HG02642 (cell line): ENCODE results near the gene VTA1.
"Not testable (repeated sequence)": the region's sequence is repeated elsewhere in the genome, so short reads cannot be mapped to it uniquely, and the experiment has no call there.

Experiments used
- ATAC-seq: cut with Tn5 transposase; IDR thresholded peaks from one replicate; pipeline ENCODE4 v1.9.1; 2021; ENCODE audit warnings: mild to moderate bottlenecking; ENCODE audit not compliant: unreplicated experiment, poor library complexity

The VTA1 gene

DNA sequence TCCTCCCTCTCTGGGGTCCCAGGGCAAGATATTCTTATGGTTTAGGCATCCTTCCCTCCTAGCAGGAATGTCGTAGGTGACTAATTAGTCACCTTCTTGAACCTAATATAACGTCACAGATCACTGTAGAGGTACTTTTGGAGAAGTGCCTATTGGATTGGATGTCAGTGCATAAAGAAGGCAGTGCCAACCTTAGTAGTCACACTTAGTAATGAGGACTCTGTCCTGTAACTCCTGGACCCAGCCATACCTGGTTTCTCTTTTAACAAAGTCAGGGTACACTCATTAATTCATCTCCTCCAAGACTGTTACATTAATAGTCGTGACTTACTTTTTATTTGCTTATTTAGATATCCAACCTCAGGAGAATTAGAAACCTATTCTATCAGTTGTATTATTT lies 20.0 kb downstream of the VTA1 start:
- ATAC-seq = no peak

DNA sequence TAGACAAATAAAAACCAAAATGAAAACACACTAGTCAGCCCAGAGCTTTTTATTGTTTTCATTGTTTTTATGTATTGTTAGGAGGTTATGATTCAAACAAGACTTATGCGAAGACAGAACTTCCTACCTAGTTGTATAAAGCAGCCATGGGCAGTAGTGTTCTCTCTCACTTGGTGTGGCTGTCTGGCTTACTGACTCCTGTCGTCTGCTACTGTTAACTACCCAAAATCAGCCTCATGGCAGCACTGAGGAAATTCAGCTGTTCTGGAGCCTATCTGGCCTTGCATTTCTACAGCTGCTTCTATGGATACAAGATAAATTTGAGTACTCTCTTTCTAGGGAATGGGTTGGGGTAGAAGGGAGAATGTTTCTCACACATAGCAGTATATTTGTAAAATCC lies 20.4 kb downstream of the VTA1 start:
- ATAC-seq = no peak

DNA sequence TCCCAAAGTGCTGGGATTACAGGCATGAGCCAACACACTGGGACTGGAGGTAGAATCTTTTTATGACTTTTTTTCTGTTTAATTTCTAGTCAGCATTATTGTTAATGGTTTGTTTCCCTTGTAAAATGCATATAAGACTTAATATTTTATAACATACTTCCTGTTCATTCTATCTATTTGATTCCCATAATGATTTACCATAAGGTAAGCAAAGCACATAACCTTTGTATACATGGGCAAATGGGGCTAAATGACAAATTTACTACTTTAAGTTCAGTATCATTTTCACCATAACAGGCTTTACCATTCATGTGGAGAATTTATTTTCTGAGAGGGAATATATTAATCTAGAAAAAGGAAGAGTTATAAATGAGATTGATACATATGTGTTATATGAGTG lies 24.3 kb downstream of the VTA1 start:
- ATAC-seq = no peak

DNA sequence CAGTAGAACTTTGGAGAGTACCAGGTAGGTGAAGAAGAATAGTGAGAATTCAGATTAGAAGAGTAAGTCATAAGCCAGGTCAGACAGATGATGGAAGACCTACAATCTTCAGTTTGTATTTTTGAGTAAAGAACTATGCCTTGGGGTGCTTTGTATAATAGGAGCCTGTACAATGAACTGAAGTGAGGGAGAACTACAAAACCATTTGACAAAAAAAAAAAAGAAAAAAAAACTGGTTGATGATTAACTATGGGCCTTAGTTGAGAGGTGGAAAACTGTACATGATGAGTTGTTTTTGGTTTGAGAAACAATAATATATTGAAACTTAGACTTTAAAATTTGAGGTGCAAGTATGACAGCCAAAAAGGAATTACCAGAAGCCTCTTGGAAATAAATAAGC lies 25.7 kb downstream of the VTA1 start:
- no peak for ATAC-seq

GRCh38 chr6:142173980-142174379 lies 26.9 kb downstream of the VTA1 start:
- ATAC-seq = no peak

GRCh38 chr6:142174703-142175102 lies 27.6 kb downstream of the VTA1 start:
- ATAC-seq = no peak

- no peak for ATAC-seq
Observed at GRCh38 chr6:142178129-142178528, 31.1 kb downstream of the VTA1 start.

- no peak for ATAC-seq
Observed at GRCh38 chr6:142182004-142182403, 34.9 kb downstream of the VTA1 start.

DNA sequence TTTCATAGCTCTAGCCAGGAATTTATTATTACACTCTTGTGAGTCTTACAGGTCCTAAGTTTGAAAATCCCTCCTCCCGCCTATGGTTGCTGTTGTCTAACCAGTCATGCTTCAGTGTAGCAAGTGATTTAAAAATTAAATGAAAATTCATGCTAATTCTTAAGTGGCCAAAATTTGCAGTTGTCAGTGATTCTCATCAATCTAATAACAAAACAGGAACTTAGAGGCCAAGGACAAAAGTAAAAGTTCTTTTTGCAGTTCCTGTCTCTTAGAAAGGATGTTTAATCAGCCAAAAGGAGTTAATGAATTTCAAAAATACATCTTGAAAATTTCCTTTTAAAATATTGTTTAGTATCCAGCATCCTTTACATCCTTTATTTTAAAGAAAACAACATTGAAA lies 36.3 kb downstream of the VTA1 start:
- no peak for ATAC-seq

DNA sequence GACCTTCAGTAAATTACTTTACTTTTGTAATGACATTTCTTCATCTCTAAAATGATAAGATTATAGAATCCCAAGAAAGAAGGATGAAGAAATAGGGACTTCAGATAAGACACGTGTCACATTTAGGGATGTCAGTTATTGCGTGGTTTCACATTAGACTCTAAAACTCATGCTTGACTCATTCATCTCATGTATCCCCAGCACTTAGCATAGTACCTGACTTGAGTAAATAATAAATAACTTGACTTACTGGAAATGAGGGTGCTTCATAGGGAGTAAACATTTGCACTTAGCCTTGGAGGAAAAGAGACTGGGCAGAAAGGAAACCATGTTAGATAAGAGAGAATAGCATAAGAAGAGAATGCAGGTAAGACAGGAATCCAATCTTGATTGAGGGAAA lies 37.2 kb downstream of the VTA1 start:
- ATAC-seq = no peak

- ATAC-seq = no peak
Observed at GRCh38 chr6:142185641-142186040, 38.6 kb downstream of the VTA1 start.

DNA sequence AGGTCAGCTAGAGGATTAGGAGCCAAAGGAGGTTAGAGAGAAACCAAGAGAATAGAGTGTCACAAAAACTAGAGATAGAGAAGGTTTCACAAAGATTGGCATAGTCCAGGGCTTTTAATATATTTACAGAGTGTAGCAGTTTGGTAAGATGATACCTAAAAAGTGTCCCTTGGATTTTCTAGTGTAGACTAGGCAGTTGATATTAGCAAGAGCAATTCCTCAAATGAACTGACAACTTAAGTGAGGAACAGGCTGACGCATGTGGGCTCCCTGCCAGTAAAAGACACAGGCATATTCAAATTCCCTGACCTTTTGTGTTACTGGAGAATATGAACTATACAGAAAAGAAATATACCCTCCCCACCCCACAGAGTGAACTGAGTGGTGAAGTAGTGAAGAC lies 40.1 kb downstream of the VTA1 start:
- no peak for ATAC-seq

- not testable (repeated sequence) for ATAC-seq
Observed at GRCh38 chr6:142188341-142188740, 41.3 kb downstream of the VTA1 start.

GRCh38 chr6:142189057-142189456 lies 42.0 kb downstream of the VTA1 start:
- ATAC-seq = no peak

DNA sequence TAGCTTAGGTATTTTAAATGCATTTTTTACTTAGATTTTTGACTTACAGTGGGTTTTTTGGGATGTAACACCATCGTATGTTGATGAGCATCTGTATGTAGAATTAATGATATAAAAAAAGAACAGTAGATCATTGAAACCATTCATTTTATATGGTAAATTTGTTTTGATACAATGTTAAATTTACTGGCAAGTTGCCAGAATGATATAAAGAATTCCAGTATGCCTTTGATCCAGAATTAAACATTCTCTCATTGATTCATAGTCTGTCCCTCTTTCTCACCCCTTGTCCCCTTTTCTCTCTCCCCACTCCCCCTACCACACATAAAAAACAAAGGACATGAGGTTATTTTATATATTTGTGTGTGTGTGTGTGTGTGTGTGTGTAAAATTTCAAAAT lies 45.3 kb downstream of the VTA1 start:
- no peak for ATAC-seq

DNA sequence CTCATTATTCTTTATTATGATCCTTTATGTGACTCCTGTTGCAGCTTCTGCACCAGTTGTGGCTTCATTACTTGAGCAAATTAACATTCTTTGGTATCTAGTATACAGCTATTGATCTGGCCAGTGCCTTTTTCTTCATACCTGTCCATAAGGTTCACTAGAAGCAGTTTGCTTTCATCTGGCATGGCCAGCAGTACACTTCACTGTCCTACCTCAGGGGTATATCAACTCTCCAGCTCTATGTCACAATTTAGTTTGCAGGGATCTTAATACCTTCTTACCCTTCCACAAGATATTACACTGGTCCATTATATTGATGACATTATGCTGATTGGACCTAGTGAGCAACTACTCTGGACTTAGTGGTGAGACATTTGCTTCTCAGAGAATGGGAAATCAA lies 46.6 kb downstream of the VTA1 start:
- no peak for ATAC-seq

DNA sequence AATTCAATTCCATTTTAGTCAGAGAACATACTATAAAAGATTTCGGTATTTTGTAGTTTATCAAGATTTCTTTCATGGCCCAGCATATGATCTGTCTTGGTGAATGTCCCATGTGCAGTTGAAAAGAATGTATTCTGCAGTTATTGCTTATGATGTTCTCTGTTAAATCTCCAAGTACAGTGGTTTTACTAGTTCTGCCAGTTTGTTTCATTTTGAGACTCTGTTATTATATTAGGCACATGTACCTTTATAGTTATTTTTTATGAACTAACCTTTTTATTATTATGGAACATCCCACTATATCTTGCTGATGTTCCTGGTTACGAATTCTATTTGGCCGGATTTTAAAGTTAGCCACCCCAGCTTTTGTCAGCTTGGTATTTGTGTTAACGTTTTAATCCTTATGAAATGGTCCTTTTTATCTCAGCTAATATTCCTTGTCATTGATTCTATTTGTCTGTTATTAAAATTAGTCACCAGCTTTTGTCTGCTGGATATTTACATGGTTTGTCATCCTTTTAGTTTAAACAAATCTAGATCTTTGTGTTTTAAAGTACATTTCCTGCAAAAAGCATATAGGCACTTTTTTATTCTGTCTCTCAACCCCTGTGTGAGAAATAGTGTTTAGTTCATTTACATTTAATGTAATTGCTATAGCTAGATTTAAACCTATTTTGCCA lies 48.9 kb downstream of the VTA1 start:
- ATAC-seq = no peak

- no peak for ATAC-seq
Observed at GRCh38 chr6:142200846-142201628, 54.0 kb downstream of the VTA1 start.

DNA sequence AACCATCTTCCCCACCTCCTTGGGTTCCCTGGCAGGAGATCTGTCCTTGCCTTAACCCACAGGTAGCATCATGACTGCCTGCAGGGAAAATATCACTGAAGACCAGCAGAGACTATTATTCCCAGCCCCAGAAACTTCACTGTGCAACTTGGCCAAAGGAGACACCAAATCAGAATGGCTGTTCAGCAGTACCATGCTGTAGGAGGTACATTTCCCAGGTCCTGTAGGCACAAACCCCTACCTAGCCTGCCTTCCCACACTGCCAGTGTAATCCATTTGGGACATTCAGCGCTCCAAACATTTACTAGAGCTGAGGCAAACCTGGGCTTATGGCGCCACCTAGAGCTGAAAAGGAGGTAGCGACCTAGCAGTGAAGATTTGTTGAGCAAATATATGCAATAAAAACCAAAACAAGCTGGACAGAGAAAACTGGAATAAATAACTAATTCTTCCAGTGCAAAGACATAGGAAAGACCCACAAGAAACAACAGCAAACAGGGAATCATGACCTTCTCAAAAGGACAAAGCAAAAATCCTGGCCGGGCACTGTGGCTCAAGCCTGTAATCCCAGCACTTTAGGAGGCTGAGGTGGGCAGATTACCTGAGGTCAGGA lies 60.3 kb downstream of the VTA1 start:
- peak; percentile 58 for ATAC-seq

DNA sequence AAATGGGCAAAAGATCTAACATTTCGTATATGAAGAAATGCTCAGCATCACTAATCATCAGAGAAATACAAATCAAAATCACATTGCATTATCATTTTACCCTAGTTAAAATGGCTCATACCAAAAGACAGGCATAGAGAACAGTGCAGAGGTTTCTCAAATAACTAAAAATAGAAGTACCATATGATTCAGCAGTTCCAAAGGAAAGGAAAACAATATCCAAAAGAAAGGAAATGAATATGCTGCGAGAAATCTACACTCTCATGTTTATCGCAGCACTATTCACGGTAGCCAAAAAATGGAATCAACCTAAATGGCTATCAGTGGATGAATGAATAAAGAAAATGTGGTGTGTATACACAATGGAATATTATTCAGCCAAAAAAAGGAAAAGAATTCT lies 63.5 kb downstream of the VTA1 start:
- no peak for ATAC-seq

- no peak for ATAC-seq
Observed at GRCh38 chr6:142213402-142213801, 66.3 kb downstream of the VTA1 start.

- no peak for ATAC-seq
Observed at GRCh38 chr6:142218446-142218845, 71.4 kb downstream of the VTA1 start.
